Activated CD4-positive, alpha-beta T cell treated with anti-CD3 and anti-CD28 coated beads, Interleukin-2, amount 50 U/mL, for 16 hours (primary cell): ENCODE results near the gene SLC19A1.

ENCODE experiments used
- DNase-seq: peaks from one replicate; pipeline ENCODE4 v3.0.0-alpha.2; 2020

The SLC19A1 gene

DNA sequence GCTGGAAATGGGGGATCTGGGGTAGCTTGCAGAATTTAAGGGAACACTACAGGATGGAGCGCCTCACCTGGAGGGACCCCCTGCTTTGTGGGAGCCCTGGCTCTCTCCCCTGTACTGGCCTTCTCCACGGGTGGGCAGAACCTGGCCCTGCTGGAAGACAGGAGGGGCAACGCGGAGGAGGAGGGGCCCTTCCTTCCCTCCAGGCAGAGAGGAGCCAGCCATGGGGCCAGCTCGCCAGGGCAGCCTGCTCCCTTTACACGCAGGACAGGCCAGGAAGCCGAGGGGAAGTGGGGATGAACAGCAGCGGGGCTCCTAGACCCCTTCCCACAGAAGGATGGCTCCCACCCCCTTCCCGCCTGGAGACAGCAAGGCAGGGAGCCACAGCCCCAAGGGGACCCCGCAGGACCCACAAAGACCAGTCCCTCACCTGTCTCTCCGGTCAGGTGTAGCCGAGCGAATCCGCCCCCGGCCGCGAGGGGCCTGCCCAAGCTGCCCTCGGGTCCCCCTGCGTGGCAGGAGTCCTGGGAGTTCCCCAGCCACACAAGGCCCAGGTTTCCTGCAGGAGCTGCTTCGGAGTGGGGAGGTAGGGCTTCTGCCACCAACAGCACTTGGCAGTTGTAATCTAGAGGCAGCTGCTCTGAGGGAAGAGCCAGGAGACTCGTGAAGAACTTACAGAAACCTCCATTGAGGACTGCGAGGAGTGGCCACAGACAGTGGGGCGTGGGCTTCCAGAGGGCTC, 1.6 kb upstream of the SLC19A1 start:
- no peak for DNase-seq

DNA sequence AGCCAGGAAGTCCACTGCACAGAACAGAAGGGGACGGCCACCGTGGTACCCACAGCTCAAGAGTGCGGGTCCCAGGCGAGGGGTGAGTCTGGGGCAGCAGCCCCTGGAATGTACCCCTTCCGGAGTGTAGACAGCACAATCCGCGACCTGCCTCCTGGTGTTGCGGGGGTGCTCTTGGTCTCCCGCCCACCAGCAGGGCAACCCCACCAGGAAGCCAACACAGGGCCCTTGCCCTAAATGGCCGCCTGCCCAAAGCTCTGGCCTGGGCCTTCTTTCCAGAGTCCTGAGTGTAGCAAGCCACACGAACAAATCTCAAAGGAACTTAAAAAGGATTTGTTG, 1.1 kb upstream of the SLC19A1 start:
- DNase-seq: no peak

DNA sequence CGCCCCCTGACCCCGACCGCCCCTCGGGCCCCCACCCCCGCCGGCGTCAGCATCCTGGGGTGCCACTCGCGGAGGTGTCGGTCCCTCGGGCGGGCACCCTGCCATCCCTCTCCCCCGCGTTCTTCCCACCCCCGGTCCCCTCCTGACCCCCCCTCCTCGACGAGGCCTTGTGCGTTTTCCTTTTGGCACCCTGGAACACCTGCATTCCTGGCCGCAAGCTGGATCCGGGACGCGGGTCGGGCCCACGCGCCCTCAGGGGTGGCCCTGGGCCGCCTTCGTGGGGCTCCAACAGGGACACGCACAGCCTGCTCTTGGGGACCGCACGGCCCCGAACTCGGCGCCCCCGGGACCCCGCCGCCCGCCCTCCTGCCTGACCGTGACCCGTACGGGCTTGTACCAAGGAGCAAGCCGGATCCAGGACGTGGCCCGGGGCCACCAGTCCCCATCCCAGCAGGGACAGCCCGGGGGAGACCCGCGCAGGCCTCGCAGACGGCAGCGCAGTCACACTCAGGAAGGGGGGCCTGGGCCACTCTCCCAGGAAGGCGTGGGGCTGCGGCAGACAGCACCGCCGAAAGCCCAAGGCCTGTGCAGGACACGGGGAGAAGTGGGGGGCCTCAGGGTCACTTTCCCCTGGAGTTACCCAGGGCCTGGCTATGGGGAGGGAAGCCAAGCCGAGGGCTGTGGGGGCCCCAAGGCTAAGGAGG, 579 bp upstream of the SLC19A1 start:
- no peak for DNase-seq

DNA sequence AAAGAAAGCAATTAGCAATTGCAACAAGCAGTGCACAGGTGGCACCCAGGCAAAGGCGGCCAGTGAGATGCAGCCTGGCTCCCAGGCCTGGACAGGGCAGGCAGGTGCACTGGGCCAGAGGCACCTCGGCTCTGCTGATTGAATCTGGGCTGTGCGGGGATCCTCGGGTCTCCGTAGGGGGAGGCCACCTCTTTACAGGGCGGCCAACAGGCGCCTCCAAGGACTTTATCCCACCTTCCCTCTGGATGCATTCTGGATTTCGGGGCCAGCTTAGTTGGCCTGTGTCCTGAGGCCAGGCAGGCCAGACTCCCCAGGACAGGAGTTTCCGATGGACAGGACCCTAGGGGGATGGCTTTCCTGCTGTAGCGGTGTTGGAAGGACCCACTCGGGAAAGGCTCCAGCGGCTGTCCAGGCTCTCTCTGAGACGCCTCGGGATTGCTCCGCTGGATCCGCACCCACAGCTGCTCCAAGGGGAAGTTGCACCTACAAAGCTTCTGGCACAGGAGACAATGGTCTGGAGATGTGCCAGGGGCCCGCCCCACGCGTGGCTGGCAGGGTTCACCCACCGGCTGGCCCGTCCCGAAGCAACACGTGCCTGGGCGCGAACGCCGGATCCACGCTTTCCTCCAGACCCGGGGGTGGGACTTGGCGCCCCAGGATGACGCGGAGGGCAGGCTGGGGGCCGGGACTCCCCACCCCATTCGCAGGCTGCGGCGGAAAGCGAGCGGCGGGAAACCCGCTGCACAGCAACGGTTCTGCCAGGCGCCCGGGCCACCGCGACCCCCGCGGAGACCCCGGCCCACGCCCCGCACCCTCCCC, 810 bp downstream of the SLC19A1 start:
- peak; percentile 89 for DNase-seq

DNA sequence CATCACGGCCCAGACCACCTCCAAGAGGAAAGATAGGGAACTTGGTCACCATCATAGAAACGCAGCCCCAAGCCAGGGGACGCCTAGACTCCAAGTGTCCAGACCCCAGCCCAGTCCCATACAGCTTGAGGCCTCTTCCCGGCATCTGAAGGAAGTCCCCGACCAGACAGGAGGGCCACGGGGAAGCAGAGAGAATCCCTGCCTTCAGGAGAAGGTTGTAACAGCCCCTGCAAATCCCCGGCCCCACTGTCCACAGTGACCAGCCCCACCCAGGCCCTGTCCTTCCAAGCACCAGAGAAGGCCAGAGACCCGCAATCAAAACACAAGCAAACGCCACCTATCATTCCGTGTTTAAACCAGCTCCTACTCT, 1.7 kb downstream of the SLC19A1 start:
- DNase-seq: no peak

DNA sequence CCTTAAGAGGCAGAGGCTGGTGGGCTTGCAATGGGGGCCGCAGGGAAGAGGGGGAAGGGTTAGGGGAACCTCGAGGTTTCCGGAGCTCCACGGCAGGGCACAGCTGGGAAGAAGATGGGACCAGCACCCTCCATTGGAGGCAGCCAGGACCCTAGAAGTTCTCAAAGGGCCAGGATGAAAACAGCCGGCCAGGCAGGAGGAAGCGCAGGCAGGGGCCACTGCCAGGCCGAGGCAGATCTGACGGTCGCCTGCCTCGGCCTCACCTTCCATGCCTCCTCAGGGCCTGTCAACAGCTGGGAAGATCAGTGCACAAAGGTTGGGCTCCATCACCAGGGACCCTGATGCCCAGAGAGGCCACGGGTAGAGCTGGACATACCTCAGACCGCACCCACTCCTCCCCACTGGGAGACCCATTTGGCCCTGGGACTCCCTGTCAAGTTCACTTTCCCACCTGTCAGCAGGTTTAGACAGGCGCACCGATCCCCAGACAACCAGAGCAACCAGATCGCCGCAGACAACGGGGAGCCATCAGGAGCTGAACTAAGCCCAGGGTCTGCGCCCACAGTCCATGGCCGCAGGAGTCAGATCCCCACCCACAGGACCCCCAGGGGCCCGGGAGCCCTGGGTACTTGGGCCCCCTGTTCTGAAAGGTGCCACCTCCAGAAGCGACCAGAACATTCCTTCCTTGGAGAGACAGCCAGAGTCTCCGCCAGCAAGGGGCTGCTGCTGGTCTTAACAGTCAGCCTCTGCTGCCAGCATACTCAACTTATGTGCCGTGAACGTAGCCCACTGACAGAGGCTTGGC, 2.2 kb downstream of the SLC19A1 start:
- DNase-seq: no peak

DNA sequence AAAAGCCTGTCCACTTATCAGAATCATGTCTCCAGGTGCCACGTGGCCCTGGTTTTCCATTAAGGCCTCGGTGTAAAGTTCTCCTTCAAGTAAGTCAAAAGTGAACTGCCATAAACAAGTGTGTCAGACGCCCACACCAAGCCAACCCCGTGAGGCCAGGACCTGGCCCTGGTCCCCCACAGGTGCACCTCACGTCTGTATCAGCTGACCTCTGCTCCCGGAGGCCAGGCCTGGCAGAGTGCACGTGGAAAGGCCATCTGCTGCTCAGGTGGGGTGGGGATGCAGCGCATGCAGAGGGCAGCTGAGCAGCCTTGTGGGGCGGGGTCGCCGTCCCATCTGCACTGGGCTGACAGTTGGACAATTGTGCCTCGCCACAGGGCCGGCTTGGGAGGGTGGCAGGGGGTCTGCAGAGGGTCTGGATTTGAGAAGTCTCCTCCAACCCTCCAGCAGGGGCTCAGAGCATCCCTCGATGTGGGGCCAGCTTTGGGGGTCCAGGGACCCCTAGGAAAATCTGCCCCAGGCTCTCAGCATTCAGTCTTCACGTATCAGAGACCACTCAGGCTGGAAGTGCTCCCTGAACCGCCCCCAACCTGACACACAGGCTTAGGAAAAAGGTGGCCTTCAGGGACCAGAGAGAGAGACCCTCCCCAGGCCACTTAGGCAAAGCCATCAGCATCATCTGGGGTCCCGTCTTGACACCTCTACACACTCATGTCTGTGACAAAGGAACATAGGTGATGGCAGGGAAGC, 3.0 kb downstream of the SLC19A1 start:
- no peak for DNase-seq

DNA sequence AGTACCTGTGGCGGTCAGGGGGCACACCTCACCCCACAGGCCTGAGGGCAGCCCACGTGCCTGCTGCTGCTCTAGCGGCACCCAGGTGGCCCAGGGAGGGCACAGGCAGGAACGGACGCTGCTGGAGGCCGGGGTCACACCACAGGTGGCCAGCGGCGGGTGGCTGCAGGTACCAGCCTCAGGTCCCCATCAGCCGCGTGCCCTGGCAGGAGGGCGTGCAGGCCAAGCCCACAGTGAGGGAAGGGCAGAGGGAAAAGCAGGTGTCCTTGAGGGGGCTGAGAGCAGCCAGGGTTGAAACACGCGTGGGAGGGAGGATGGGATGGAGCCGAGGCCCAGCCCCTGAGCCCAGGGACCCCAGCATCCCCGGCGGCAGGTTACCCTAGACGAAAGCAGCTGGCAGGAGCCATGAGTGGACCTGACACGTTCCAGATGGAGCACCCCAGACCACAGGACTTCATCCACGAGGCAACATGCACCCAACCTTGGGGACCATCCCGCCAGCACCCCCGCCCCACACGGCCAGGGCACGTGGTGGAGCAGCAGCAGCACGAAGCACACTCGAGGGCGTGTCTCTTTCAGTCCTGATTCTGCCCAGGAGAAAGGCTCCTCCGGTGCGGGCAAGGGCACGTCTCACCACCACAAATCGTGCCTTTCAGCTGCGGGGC, 3.7 kb downstream of the SLC19A1 start:
- no peak for DNase-seq

DNA sequence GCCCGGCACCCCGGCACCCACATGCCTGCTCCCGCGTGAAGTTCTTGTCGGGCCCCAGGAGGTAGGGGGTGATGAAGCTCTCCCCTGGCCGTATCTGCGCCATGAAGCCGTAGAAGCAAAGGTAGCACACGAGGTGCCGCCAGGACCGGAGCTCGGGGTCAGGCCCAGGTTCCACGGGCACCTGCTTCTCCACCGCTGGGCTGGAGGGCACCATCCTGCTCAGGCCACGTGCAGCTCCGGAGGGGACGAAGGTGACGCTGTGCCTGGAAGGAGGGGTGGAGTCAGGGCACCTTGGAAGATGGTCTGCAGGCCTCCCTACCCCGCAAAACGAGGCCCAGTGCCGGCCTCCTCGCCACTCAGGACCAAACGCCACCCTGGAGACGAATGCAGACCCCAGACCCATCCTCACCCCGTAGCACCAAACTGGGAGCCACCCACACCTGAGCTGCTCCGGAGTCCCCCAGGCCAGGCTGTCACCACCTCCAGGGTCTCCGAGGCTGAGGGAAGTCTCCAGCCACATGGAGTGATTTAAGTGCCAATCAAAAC, 4.4 kb downstream of the SLC19A1 start:
- no peak for DNase-seq

DNA sequence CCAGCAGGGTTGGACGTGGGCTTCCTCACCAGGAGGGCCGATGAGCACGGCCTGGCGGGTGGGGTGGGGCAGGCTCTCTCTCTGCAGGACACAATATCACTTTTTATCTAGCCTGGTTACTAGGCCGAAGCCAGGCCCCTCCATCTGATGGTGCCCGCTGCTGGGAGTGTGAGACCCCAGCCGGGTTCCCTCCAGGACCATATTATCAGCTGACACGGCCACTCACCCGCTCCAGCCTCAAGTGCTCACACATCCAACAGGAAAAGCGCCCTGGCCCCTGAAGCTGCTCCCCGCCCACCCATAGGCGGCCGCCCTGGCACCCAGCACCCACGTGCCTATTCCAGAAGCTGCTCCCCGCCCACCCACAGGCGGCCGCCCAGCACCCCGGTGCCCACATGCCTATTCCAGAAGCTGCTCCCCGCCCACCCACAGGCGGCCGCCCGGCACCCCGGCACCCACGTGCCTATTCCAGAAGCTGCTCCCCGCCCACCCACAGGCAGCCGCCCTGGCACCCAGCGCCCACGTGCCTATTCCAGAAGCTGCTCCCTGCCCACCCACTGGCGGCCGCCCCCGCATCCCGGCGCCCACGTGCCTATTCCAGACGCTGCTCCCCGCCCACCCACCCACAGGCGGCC, 5.0 kb downstream of the SLC19A1 start:
- no peak for DNase-seq

DNA sequence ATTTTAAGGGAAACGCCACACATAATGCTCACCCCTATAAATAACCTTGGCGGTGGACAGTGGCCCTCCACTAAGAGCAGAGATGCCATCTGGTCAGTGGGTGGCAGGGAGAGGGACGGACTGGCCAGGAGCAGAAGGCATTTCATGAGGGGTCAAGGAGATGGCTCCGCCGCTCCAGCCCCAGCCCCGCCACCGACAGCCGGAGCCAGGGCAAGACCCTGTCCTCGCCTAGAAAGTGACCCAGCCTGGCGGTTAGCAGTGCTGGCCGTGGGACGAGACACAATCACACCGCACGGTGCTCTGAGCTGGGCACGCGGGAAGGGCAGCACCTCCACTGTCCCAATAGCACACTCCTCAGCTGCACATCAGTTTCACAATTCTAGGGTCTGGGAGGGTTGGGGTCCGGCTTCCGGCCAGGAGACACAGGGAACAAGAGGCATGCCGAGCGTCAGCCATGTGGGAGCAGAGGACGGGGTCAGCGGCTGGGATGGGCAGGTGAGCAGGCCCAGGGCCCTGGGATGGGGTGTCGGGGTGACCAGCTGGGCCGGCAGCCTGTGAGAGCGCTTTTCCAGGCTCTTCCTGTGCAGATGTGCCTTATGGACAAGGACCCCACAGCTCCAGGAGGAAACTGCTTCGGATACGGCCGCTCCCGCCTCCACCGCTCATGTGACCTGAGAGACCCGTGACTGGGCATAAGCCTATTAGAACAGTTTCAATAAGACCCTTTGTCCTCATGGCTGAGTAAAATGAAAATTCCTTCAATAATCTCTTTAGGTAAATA, 5.7 kb downstream of the SLC19A1 start:
- DNase-seq: no peak

DNA sequence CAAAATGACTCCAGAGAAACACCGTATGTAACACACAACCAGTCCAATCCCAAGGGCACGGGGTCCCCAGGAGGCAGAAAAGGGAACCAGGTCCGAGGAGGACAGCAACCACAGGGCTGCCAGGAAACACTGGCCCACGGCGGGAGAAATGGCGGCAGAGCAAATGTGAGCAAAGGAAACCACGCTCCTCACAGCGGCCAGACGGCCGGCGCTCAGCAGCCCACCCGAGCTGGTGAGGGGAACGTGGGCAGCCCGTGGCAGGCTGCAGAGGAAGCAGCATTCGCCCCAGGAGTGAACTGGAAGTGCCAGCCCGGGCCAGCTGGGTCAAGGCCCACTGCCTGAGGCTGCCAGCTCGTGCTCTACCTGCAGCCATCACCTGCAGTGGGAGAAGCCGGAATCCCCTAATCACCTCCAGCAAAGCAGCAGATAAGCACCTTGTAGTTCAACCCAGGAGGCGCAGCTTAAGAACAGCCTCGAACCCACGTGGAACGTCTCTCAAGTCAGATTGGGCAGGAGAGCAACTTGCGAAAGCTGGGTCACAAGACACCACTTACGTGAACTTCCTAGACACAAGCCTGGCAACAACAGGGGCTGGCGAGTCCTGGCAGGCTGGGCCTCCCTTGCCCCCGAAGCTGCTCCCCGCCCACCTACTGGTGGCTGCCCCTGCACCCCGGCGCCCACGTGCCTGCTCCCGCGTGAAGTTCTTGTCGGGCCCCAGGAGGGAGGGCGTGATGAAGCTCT, 6.7 kb downstream of the SLC19A1 start:
- DNase-seq: no peak

DNA sequence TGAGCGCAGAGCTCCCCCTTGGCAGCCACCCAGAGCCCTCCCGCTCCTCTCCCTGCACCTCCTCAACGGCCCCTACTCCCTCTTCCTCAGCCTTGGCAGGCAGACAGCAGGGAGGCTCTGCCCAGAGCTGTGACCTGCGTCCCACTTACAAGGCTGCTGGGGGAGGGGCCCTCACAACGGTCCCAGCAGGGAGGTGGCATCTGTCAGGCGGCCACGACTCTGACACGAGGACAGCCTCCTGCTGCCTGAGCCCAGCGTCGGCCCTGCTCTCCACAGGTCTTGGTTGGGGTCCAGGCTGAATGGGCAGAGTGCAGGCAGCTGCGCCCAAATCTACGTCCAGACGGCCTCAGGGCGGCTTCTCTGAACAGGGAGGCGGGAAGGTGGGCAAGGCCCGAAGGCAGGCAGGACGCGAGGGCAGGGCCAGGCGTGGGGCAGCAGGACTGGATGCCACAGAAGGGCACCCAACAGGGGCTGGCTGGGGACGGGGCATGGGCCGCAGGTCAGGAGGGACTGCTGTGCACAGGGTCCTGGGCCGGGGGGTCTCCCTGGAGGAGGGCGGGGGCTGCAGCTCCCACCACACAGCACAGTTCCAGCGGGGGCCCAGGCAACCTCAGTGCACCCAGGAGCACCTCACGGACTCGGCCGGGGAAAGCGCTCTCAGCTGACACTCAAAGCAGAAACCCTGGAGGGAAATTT, 7.5 kb downstream of the SLC19A1 start:
- DNase-seq: no peak

DNA sequence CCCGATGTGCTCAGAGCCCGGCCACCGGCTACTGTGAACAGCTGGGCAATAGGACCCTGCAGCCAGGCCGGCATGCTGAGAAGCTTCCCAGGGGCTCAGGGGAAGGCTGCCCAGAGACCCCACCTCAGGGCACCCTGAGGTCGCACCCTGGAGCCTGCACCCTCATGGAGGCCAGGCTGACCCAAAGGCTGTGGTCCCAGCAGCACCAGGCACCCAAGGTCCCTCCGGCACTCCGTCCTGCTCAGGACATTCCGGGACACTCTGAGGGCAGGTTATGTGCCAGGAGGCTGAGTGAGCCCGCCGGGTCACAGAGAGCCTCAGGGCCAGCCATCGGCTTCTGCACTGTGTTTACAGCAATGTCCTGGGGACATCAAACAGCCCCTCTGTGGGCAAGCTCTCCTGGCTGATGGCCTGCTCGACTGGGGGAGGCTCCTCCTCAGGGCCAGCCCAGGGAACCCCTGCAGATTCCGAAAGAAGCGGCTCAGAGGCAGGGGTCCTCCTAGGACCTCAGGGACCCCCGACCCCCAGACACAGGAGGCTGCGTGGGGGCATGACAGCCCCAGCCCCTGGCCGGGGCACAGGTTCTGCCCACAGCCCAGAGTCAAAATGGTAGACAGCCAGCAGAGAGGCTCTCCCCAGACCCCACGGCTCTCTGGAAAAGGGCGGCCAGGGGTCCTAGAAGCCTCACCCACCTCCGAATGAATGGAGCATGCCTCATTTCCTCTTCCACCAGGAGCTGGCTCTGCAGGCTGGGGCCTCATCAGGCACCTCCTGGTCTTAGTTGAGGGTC, 8.2 kb downstream of the SLC19A1 start:
- no peak for DNase-seq

DNA sequence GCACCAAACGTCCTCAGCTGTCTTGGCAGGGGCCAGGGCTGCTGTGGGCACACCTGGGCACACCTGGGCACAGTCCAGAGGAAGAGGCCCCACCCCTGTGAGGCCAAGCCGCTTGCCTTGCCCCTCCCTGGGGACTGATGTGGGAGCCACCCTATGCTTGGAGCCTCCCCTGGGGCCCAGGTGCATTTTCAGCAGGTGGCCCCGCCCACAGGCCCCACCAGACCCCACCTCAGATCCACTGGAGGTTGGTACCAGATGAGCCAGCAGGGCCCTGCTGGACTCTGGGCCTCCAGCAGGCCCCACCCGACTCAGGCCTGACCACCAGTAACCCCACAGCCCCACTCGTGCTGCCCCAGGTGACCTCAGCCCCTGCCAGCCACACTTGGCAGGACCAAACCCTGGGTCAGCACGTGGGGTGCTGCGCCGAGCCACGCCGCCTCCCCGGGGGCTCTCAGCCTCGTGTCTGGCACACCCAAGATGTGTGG, 8.8 kb downstream of the SLC19A1 start:
- no peak for DNase-seq

DNA sequence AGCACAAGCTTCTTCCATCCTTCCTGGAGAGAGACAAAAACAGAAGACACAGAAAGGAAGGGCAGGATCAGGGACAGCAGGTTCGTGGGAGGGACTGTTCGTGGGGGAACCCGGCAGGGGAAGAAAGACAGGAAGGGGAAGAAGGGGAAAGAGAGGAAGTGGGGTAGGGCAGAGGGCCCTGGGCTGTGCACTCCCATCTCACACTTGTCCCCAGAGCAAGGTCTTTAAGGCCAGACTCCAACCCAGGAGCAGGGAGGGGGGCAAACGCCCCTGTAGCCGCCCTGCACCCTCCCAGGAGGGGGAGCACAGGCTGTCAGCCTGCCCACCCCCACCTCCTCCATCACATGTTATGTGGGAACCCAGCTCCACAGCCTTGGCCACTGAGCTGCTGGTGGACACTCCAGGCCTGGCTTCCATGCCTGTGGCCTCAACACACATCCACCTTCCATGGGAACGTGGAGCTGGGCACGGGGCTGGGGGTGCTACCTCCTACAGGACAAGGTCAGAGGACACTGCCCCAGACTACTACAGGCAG, 9.3 kb downstream of the SLC19A1 start:
- DNase-seq: no peak
